Hematopoietic multipotent progenitor cell treated with erythropoietin and hydrocortisone succinate and interleukin-3 and kit ligand, for 17 days (in vitro differentiated cells): Measurements from ENCODE around the gene DSCAM.
"Not testable (repeated sequence)": the region's sequence is repeated elsewhere in the genome, so short reads cannot be mapped to it uniquely, and the experiment has no call there.

Experiments used
- DNase-seq: peaks from one replicate; pipeline ENCODE4 v3.0.0-alpha.2; 2015; ENCODE audit warnings: low spot score

DSCAM gene

GRCh38 chr21:40457741-40458140 lies 389.2 kb downstream of the DSCAM start:
- no peak for DNase-seq

DNA sequence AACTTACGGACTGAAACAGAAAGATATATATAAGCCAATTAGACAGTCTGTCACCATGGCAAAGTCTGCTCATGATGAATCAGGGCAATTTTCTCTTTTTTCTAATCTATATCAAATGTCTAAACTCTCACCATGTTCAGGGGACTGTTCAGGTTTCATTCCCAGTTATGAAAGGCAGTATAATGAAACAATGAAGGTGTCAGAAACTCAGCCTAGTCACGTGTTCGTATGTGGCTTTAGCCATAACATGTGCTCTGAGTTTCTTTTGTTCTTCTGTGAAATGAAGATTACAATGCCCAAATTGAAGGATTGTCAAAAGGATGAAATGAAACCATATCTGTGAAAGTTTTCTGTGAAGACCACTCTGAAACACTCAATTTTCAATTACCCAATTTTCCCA lies 392.9 kb downstream of the DSCAM start:
- DNase-seq, result no peak

GRCh38 chr21:40453183-40453582 lies 393.8 kb downstream of the DSCAM start:
- DNase-seq, result no peak

DNA sequence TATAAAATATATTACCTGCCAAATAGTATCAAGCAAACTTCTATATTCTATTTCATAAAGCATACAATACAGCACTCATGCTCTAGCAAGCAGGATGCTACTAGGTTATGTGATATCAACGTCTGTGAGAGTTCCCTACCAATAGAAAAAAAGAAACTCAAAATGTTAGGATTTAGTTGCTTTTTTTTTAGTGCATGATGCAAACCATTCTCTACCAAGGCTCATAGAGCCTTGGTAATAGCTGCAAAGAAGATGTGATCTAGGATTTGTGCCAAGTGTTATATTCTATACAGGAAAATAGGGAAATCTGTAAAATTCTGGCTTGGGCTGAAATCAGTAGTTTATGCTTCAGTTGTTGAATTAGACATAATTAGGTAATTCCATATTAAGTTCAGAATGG lies 394.4 kb downstream of the DSCAM start:
- no peak for DNase-seq

DNA sequence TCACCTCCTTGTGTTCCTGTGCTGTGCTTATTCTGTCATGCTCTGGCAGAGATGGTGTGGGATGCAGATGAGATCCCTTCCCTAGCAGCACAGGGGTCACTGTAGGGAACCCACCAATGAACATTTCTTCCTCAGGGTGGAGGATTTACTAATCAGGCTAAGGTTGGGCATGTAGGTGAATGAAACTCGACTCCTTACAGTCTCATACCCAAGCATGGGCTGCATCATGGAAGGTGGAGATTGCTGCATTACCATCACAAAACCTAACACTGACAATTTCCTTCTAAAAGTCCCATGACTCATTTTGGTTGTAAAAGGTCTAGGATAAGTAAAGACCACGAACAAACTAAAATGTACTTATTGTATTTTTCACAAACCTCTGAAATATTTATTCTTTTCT lies 399.9 kb downstream of the DSCAM start:
- no peak for DNase-seq

DNA sequence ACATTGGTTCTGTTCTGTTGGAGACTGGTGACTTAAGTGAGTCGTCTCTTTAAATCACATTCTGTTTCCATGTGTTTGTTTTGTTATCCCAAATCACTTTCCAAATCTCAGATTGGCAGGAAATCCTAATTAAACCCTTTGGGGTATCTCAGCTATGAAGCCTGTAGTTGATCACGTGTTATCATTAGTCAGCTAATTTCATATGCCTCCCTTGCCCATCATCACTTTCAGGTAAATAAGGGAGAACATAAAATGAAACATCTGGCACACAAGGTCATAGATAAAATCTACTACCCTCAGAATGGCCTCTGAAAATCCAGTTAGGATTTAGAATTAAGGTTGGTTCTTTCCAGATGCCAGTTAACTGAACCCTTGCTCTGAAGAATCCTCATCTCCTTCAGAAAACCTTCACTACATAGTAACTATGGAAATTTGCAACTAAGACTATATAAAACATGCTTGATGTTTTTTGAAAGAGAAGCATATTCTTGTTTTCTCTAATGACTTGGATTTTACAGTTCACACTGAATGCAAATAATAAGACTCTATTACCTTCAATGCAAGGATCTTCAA lies 401.5 kb downstream of the DSCAM start:
- DNase-seq, result no peak

- DNase-seq, result not testable (repeated sequence)
These were observed 407.4 kb downstream of the DSCAM start for GRCh38 chr21:40439581-40439980.

DNA sequence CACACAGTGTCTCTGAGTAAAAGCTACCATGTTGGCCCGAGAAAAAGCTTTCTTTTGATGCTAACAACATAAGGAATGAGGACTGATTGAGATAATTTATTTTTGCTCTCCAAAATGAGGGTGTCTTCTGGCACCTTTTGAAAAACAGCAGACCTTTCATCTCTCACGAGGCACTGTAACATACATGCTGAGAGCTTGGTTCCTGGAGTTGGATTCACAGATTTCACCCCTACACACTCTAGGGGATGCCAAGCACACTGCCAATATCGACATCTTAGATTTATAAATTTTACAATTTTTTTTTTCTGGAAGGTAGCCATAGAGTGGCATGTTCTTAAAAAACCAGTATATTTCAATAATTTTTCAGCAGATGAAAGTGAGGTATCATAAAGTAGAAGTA lies 408.3 kb downstream of the DSCAM start:
- DNase-seq, result no peak

DNA sequence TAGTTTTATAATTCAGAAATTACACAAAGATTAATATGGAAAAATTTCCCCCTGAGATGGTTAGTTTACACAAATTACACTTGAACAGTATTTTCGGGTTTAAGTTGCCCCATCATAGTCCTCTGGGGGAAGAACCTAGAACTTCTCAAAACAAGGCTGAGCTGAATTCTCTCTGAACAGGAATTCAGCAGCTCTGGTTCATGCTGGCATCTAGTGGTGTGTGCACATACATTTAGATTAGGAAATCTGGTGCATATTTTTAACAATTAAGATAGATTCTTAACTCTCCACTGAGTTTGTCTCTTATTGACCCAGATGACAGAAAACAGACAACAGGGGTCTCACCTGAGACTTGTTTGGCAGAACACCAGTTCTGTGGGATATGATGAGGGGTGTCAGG lies 410.7 kb downstream of the DSCAM start:
- no peak for DNase-seq

DNA sequence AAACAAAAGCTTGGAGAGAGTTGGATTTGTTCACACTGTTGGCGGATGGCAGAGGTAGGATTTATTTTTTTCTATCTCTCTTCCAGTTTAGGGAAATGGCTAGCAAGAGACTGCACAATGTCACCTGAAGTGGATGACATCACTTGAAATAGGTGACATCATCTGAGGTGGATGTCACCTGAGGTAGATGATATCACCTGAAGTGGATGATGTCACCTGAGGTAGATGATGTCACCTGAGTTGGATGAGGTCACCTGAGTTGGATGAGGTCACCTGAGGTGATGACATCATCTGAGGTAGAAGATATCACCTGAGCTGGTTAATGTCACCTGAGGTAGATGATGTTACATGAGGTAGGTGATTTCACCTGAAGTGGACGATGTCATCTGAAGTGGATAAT lies 413.4 kb downstream of the DSCAM start:
- no peak for DNase-seq

DNA sequence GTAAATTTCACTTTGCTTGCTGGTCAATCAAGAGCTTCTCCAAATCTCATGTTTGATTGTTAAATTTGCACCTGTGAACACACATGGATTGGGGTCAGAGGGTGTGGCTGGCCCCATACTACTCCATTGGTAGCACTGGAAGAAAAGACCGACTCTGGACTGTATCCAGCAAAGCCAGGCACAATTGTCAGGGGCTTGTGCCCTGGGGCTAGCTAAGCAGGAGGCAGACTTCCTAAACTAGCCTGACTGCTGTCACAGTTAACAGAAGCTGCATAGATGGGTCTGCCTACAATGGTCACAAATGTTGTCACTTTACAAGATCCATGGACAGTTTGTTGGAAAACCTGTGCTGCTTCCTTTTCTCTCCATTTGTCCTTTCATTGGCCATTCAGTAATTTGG lies 421.0 kb downstream of the DSCAM start:
- no peak for DNase-seq

- DNase-seq, result no peak
These were observed 423.9 kb downstream of the DSCAM start for GRCh38 chr21:40422896-40423635.

DNA sequence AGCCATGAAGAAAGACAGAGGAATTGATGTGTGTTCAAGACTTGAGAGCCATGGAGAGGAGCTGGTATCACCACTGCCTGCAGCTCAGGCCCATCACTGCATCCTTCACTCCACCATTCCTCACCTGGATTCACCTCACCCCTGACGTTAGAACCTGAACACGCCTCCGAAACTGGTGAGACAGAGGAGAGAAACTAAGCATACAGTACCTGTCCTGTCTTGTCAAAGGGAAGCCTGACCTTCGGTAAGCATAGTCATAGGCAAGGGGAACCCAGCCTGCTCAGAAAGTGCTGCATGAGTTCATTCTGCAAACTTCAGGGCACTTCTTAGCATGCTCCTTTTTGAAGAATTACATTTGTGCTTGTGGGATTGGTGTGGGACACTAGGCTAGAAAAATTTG lies 425.8 kb downstream of the DSCAM start:
- no peak for DNase-seq

DNA sequence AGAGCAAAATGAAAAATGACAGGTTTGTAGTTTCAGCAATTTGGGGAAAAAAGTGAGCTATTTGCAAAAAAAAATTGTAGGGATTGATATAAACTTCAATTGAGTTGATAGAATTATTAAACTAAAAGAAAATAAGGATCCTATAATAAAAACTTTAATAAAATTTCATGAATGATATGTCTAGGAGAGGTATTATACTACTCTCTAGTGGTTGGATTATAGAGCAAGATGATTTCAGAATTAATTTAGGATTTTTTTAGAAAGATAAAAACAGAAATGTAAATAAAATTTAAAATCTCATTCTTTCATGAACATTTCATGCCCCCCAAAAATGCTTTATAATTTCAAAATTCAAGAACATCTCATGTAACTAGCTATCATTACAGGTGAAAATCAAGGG lies 430.4 kb downstream of the DSCAM start:
- no peak for DNase-seq

GRCh38 chr21:40408561-40408960 lies 438.4 kb downstream of the DSCAM start:
- no peak for DNase-seq

GRCh38 chr21:40404396-40404800 lies 442.6 kb downstream of the DSCAM start:
- DNase-seq, result no peak

DNA sequence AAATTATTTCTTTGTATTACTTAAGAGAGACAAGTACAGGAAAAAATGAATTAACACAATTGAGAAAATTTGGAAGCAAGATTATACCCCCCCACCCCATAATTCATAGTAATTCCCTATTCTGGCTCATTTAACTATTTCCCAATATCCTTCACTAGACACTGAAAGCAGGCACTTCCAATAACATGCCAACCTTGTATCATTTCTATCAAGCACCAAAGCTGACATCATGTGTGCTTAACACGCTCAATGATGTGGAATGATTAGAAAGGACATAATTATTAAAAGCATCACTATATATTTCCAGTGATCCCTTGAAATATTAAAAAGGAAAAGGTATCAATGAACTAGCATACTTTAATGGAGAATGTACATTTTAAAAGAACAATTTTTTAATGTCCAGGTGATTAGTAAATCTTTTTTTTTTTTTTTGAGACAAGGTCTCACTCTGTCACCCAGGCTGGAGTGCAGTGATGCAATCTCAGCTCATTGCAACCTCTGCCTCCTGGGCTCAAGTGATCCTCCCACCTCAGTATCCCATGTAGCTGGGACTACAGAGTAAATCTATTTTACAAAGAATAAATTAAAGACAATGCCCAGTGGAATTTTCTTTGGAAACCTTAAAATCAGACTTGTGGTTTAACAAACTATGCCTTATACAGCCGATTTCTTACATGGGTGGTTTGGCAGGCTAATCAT lies 443.9 kb downstream of the DSCAM start:
- no peak for DNase-seq

DNA sequence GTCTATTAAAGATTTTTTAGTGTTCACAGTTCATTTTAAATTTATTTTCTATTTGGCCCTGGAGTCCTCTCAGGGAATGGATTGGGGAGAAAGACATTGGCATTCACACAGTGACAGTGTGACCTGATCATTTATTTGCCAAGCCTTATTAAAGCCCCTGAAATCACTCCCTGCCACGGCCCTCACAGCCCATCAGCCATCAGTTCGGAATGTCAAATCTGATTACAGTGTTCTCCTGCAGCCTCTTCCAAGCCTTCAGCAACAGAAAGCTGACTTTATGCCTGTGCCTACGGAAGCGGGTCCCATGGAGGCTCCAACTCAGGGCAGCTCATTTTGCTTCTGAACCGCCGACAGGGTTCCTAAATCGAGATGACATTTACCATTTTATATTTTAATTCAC lies 451.2 kb downstream of the DSCAM start:
- DNase-seq, result no peak

DNA sequence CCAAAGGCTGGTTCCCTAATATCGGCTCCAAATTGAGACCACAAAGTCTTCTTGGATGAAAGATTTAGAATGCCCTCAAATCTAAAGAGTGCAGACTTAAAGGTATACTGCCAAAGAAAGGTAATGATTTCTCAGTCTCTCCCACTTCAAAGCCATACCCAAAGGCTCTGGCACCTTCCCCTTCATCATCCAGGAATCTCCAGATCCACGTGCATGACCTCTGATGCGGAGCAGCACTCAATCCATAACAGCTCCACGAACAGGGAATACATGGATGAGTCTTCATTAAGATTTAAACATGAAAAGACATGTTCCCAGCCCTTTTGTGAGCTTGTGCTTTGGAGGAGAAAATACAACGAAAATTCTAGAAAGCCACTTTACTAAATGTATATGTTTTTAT lies 453.9 kb downstream of the DSCAM start:
- DNase-seq, result no peak

DNA sequence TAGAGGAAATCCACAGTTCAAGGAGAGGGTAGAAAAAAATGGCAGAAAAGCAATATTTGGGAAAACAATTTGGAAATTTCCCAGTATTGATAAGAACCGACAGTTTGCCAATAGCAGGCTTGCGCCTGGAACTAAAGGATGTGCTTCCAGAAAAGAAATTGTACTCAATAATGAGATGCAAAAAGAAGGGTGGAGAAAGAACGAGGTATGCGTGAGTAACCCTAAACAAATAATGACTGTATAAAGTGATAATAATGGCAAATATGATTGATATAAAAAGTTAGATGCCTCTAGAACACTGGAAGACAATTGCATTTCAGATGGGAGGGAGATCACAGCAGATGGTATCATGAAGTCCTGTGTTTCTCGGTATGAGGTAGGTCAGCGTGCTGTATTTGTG lies 458.9 kb downstream of the DSCAM start:
- DNase-seq, result no peak

GRCh38 chr21:40386981-40387747 lies 459.8 kb downstream of the DSCAM start:
- no peak for DNase-seq

- no peak for DNase-seq
These were observed 460.6 kb downstream of the DSCAM start for GRCh38 chr21:40386294-40386911.
